Measurements from ENCODE around the gene PARP2. TPM values are rescaled to one million over a fixed set of nuclear protein-coding genes. Genes with fewer than 3 reads are reported as not detected.

PARP2 gene
- total RNA-seq, 1 donor from 2014 or later = 50.7 TPM

GRCh38 chr14:20383636-20384035, 40.2 kb downstream of the PARP2 start:
- DNase-seq (ENCODE audit: low read depth, low spot score) = no peak
- Mint-ChIP-seq H3K27ac (ENCODE audit: unreplicated experiment) (no peak overlapping the region), H3K36me3 (ENCODE audit: low read depth) (no peaks in the 10 kb centered on the region), H3K9me3 (no peaks in the 10 kb centered on the region), H3K4me1 (no peaks in the 10 kb centered on the region), H3K27me3 (ENCODE audit: low read depth) (no peaks in the 10 kb centered on the region), H3K4me3 (no peak overlapping the region)
- TF ChIP-seq, protein P1, sequence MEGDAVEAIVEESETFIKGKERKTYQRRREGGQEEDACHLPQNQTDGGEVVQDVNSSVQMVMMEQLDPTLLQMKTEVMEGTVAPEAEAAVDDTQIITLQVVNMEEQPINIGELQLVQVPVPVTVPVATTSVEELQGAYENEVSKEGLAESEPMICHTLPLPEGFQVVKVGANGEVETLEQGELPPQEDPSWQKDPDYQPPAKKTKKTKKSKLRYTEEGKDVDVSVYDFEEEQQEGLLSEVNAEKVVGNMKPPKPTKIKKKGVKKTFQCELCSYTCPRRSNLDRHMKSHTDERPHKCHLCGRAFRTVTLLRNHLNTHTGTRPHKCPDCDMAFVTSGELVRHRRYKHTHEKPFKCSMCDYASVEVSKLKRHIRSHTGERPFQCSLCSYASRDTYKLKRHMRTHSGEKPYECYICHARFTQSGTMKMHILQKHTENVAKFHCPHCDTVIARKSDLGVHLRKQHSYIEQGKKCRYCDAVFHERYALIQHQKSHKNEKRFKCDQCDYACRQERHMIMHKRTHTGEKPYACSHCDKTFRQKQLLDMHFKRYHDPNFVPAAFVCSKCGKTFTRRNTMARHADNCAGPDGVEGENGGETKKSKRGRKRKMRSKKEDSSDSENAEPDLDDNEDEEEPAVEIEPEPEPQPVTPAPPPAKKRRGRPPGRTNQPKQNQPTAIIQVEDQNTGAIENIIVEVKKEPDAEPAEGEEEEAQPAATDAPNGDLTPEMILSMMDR (conservative IDR thresholded peaks at IDR 0.05) = no peak

- H3K4me1 Mint-ChIP-seq = no peaks in the 10 kb centered on the region
- DNase-seq (ENCODE audit: low read depth, low spot score) = no peak
- H3K4me3 Mint-ChIP-seq = no peak overlapping the region
- TF ChIP-seq, protein P1 (conservative IDR thresholded peaks at IDR 0.05) = no peak
- no peaks in the 10 kb centered on the region for H3K36me3 Mint-ChIP-seq (ENCODE audit: low read depth)
- peak overlapping the region; percentile 6 for H3K27ac Mint-ChIP-seq (ENCODE audit: unreplicated experiment)
- H3K9me3 Mint-ChIP-seq = no peaks in the 10 kb centered on the region
- H3K27me3 Mint-ChIP-seq (ENCODE audit: low read depth) = no peaks in the 10 kb centered on the region
Observed at GRCh38 chr14:20384321-20384720, 40.9 kb downstream of the PARP2 start.

DNA sequence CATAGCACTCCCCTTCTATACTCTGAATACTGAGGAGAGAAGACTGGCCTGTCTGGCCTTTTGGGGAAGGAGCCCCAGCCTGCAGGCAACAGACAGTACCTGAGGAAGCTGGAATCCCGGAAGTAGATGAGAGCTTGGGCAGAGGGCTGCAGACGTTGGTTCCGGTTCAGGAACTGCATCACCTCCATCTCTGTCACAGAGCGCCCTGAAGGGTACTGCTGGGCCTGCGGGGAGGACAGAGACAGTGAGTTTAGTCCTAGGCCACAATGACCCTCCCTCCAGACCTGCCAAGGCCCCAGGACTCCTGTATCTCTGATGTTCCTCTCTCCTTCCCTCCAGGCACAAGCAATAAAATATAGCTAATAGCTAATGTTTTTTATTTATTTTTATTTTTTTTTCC, 41.5 kb downstream of the PARP2 start:
- no peak overlapping the region for H3K4me3 Mint-ChIP-seq
- no peaks in the 10 kb centered on the region for H3K4me1 Mint-ChIP-seq
- H3K9me3 Mint-ChIP-seq = no peaks in the 10 kb centered on the region
- peaks cover 4% of the 10 kb centered on the region for H3K36me3 Mint-ChIP-seq (ENCODE audit: low read depth)
- DNase-seq (ENCODE audit: low read depth, low spot score) = no peak
- TF ChIP-seq, protein P1 (conservative IDR thresholded peaks at IDR 0.05) = no peak
- H3K27me3 Mint-ChIP-seq (ENCODE audit: low read depth) = no peaks in the 10 kb centered on the region
- no peak overlapping the region for H3K27ac Mint-ChIP-seq (ENCODE audit: unreplicated experiment)

DNA sequence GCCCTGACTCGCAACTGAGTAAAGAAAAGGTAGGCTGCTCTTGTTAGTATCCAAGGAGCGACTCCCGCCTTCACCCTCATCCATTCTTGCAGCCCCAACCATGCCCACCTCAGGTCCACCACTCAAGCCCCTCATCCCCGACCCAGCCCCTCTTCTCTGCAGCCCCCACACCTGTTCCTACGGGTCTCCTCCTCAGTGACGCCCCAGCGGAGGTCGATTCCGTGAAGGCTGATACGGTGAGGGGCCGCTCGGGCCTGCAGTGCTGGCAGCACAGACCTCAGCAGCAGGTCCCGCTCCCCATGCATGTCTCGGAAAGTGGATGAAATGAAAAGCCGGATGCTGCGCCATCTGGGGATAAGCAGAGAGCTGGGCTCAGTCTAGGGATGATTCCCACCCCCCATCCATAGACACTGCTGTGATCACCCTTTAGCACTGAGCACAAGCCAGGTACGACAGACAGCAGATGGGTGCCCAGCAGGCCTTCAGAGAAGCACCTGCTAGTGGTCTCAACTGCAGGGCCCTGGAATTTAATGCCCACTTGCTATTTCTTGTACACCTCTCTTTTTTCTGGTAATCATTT, 42.9 kb downstream of the PARP2 start:
- Mint-ChIP-seq H3K27ac (ENCODE audit: unreplicated experiment) (no peak overlapping the region), H3K4me1 (no peaks in the 10 kb centered on the region), H3K27me3 (ENCODE audit: low read depth) (no peaks in the 10 kb centered on the region), H3K36me3 (ENCODE audit: low read depth) (peaks cover 4% of the 10 kb centered on the region), H3K4me3 (no peak overlapping the region), H3K9me3 (no peaks in the 10 kb centered on the region)
- no peak for DNase-seq (ENCODE audit: low read depth, low spot score)
- TF ChIP-seq, protein P1 (conservative IDR thresholded peaks at IDR 0.05) = no peak

DNA sequence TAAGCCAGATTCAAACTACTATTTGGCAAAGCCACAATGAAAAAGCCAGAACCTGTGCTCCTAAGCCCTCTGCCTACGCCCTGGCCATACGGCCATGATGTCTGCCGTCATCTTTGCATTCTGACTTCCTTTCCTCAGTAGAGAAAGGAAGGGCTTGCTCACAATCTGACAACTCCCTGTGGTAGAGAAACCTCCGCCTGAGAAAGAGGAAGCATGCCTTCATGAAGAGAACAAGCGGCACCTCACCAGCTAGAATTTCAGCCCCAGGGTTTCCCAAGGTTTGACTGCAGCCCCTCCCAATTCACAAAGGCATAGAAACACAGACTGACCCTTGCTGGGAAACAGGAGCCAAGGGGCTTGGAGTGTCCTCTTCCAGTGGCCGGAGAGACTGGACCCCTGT, 44.1 kb downstream of the PARP2 start:
- Mint-ChIP-seq H3K9me3 (no peaks in the 10 kb centered on the region), H3K36me3 (ENCODE audit: low read depth) (peaks cover 4% of the 10 kb centered on the region)

More for the DNA sequence above, 44.1 kb downstream of the PARP2 start:
- no peaks in the 10 kb centered on the region for H3K4me1 Mint-ChIP-seq
- no peak overlapping the region for H3K27ac Mint-ChIP-seq (ENCODE audit: unreplicated experiment)
- H3K27me3 Mint-ChIP-seq (ENCODE audit: low read depth) = no peaks in the 10 kb centered on the region
- H3K4me3 Mint-ChIP-seq = no peak overlapping the region
- no peak for DNase-seq (ENCODE audit: low read depth, low spot score)
- TF ChIP-seq, protein P1 (conservative IDR thresholded peaks at IDR 0.05) = no peak
